Breast epithelium (tissue), 3 donors: Measurements from ENCODE around the gene ELAC1.

Experiments used
- CTCF ChIP-seq, 3 donors: fragments of 450-650 bp; IDR thresholded peaks; one replicate each; pipeline ENCODE4 v1.5.1; 2016 to 2017; ENCODE audit warnings: antibody characterized with exemption in 3 of 3, mild to moderate bottlenecking in 3 of 3, moderate library complexity in 3 of 3
- POLR2A ChIP-seq: fragments of 450-650 bp; IDR thresholded peaks from one replicate; pipeline ENCODE4 v1.6.1; 2016; ENCODE audit warnings: antibody characterized with exemption, mild to moderate bottlenecking, moderate library complexity
- POLR2AphosphoS5 ChIP-seq, 3 donors: sonication (generic); formaldehyde crosslinking; IDR thresholded peaks; one replicate each; pipeline ENCODE4 v1.6.1; 2017; ENCODE audit warnings: antibody characterized with exemption in 3 of 3

GRCh38 chr18:51011709-51012108 lies 43.9 kb downstream of the ELAC1 start:
- TF ChIP-seq CTCF (IDR thresholded peaks at IDR 0.05): no peak
- TF ChIP-seq POLR2A: no peak
- no peak for TF ChIP-seq POLR2AphosphoS5 (IDR thresholded peaks at IDR 0.05)
